NT2/D1 (cell line): ENCODE measurements around the gene RC3H1.

Experiments
- SUZ12 ChIP-seq: IDR thresholded peaks from 2 replicates; pipeline ENCODE4 v1.6.1; 2011; ENCODE audit not compliant: insufficient read length, insufficient read depth; ENCODE audit errors: extremely low read depth
- YY1 ChIP-seq: IDR thresholded peaks from 2 replicates; pipeline ENCODE4 v1.6.1; 2011; ENCODE audit not compliant: insufficient read length, insufficient read depth
- ZNF274 ChIP-seq: IDR thresholded peaks from 2 replicates; pipeline ENCODE4 v1.6.1; 2011; ENCODE audit warnings: mild to moderate bottlenecking, low read depth, low read length

DNA sequence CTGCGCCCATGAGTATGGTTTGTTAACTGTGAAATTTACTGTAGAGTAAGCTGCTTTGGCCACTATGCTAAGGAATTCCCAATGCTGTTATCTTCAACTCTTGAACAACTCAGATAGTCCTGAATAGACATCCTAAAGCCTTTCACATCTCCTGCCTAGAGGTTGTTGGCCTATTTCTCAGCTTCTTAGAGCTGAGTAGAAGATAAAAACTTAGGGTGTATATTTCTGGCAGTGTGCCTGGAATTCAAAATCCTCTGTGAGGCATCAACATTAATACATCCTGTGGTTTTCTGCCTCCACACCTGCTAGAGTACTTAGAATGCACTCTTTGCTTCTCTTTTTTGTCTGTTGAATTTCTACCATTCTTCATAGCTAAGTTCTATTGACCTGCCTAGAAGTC, 45.8 kb upstream of the RC3H1 start:
- no peak for TF ChIP-seq ZNF274
- TF ChIP-seq YY1 = no peak
- TF ChIP-seq SUZ12 = no peak
